K562 (cell line): ENCODE measurements around the gene CCDC92.

Experiments
- CBFB ChIP-seq: sonication (generic); formaldehyde crosslinking; IDR thresholded peaks from 2 replicates; pipeline ENCODE4 v1.4.0; 2020; ENCODE audit warnings: mild to moderate bottlenecking, missing genetic modification reagents
- CTCF ChIP-seq, 3 experiments: IDR thresholded peaks in 2 of 3; conservative IDR thresholded peaks in 1 of 3; 2 replicates each; pipeline ENCODE4 v1.5.1; 2011 to 2012; ENCODE audit warnings: low read length in 3 of 3, mild to moderate bottlenecking in 3 of 3, control low read depth in 2 of 3, improper control_type of control experiment in 1 of 3, inconsistent platforms in 1 of 3, low read depth in 1 of 3, mixed read lengths in 1 of 3, moderate library complexity in 1 of 3; ENCODE audit not compliant: insufficient read depth in 2 of 3
- JUND ChIP-seq, 2 experiments: IDR thresholded peaks; 2 replicates in 1 of 2; 3 replicates in 1 of 2; pipeline ENCODE4 v1.6.1; 2011; ENCODE audit warnings: borderline replicate concordance in 2 of 2, low read depth in 2 of 2, low read length in 2 of 2, improper control_type of control experiment in 1 of 2, missing biosample characterization in 1 of 2, missing genetic modification characterization in 1 of 2, missing genetic modification reagents in 1 of 2
- POLR2A ChIP-seq: fragments of 450-650 bp; conservative IDR thresholded peaks from 2 replicates; pipeline ENCODE4 v1.6.1; 2016
- TF ChIP-seq, protein P1 (sequence below): fragments of 250-450 bp; sonication (Bioruptor Pico); IDR thresholded peaks from 2 replicates; pipeline ENCODE4 v1.8.0; 2021; ENCODE audit warnings: moderate library complexity, mild to moderate bottlenecking, inconsistent platforms

GRCh38 chr12:123957196-123957595 is 15.4 kb downstream of the CCDC92 start:
- TF ChIP-seq JUND (IDR thresholded peaks at IDR 0.05; ENCODE audit: borderline replicate concordance, low read depth, low read length): no peak
- TF ChIP-seq JUND (tag; IDR thresholded peaks at IDR 0.05; ENCODE audit: borderline replicate concordance, low read depth, low read length): no peak
- no peak for TF ChIP-seq CBFB (CRISPR knock-in tag)
- no peak for TF ChIP-seq CTCF (IDR thresholded peaks at IDR 0.05 in 2 of 3, conservative IDR thresholded peaks at IDR 0.05 in 1 of 3; ENCODE audit: insufficient read depth in 2 of 3, low read depth in 1 of 3, low read length in 3 of 3)
- TF ChIP-seq, protein P1, sequence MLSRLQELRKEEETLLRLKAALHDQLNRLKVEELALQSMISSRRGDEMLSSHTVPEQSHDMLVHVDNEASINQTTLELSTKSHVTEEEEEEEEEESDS (CRISPR knock-in tag): no peak
- TF ChIP-seq POLR2A: no peak
